SK-N-MC (cell line): ENCODE measurements around the gene CHTOP.

Source experiments
- EZH2 ChIP-seq: fragments of 200-600 bp; sonication (generic); IDR thresholded peaks from one replicate; pipeline ENCODE4 v1.6.1; 2017; ENCODE audit warnings: antibody characterized with exemption
- FOXP2 ChIP-seq: optimal IDR thresholded peaks from 2 replicates; pipeline ENCODE3; 2011; ENCODE audit warnings: mild to moderate bottlenecking, moderate library complexity; ENCODE audit not compliant: insufficient read depth; ENCODE audit errors: extremely low read length, control extremely low read depth
- POLR2AphosphoS5 ChIP-seq: IDR thresholded peaks from 2 replicates; pipeline ENCODE4 v1.6.1; 2012; ENCODE audit warnings: mild to moderate bottlenecking, low read depth, low read length, borderline replicate concordance

- TF ChIP-seq POLR2AphosphoS5 (peak; percentile 89), EZH2 (no peak), FOXP2 (no peak)
Measured at GRCh38 chr1:153633754-153634665, at the start of gene CHTOP.
